GM12878 (cell line): Measurements from ENCODE around the gene LDB2. TPM values are rescaled to one million over a fixed set of nuclear protein-coding genes. Genes with fewer than 3 reads are reported as not detected.

Source experiments
- ATAC-seq: fragments of 200-7000 bp; cut with Tn5 transposase; 3 replicates; pipeline ENCODE4 v1.9.1; 2020; ENCODE audit warnings: mild to moderate bottlenecking, moderate library complexity
- BruUV-seq: library from RNA; stranded (reverse); fragments of 400-500 nt; replicated peaks from 2 replicates; lab custom pipeline; 2021; lab: Mats Ljungman, UMichigan
- CTCF ChIA-PET: fragments of 300-600 bp; sonication (Branson Sonifier 250); formaldehyde crosslinking; extraction: SDS; loops from one replicate; lab custom pipeline; 2021; ENCODE audit warnings: inconsistent platforms; lab: Yijun Ruan, JAX
- POLR2A ChIA-PET: fragments of 350-600 bp; formaldehyde crosslinking; extraction: SDS; loops from one replicate; lab custom pipeline; 2021; ENCODE audit warnings: inconsistent platforms; lab: Charles Lee
- RAD21 ChIA-PET: fragments of 300-600 bp; sonication (Branson Sonifier 250); formaldehyde crosslinking; loops from one replicate; lab custom pipeline; 2023; ENCODE audit warnings: antibody characterized with exemption; ENCODE audit not compliant: unreplicated experiment; lab: Charles Lee
- SMC1A ChIA-PET: fragments of 300-600 bp; sonication (Branson Sonifier 250); formaldehyde crosslinking; loops from one replicate; lab custom pipeline; 2023; ENCODE audit not compliant: unreplicated experiment, uncharacterized antibody; lab: Charles Lee
- DNase-seq: peaks from one replicate; pipeline ENCODE4 v3.0.0-alpha.2; 2011; ENCODE audit warnings: low read depth, low spot score
- FAIRE-seq: peaks from 3 replicates; lab custom pipeline; 2011; peaks lifted over from hg19 to GRCh38; lab: Jason Lieb, UNC
- H2AFZ ChIP-seq: 2 replicates; pipeline ENCODE4 v1.6.0; 2011; ENCODE audit warnings: low read depth, low read length, control low read depth; ENCODE audit not compliant: control insufficient read depth
- H3K27ac ChIP-seq: 2 replicates; pipeline ENCODE4 v1.5.1; 2011; ENCODE audit warnings: control low read depth; ENCODE audit not compliant: control insufficient read depth, insufficient read depth
- H3K27me3 ChIP-seq, 2 experiments: replicated peaks in 1 of 2; 2 replicates each; pipeline versions ENCODE4 v1.6.0 to v1.6.1; 2011; ENCODE audit warnings: low read length in 1 of 2; ENCODE audit not compliant: control insufficient read depth in 2 of 2, insufficient read depth in 2 of 2
- H3K36me3 ChIP-seq, 2 experiments: 2 replicates each; pipeline ENCODE4 v1.5.1; 2011; ENCODE audit warnings: low read length in 1 of 2; ENCODE audit not compliant: control insufficient read depth in 2 of 2, insufficient read depth in 2 of 2
- H3K4me1 ChIP-seq: 2 replicates; pipeline ENCODE4 v1.6.1; 2011; ENCODE audit warnings: mild to moderate bottlenecking, low read length, moderate library complexity, mixed read lengths; ENCODE audit not compliant: control insufficient read depth, insufficient read depth
- H3K4me2 ChIP-seq: 2 replicates; pipeline ENCODE4 v1.6.0; 2011; ENCODE audit warnings: control low read depth; ENCODE audit not compliant: control insufficient read depth, insufficient read depth
- H3K4me3 ChIP-seq: fragments of 200-600 bp; sonication (generic); 2 replicates; pipeline ENCODE4 v1.5.1; 2016
- H3K79me2 ChIP-seq: 2 replicates; pipeline ENCODE4 v1.6.0; 2011; ENCODE audit warnings: low read length; ENCODE audit not compliant: control insufficient read depth, insufficient read depth
- H3K9ac ChIP-seq: 2 replicates; pipeline ENCODE4 v1.8.0; 2011; ENCODE audit warnings: low read length, control low read depth, mixed read lengths; ENCODE audit not compliant: control insufficient read depth, insufficient read depth
- H3K9me3 ChIP-seq: replicated peaks from 3 replicates; pipeline ENCODE4 v1.5.1; 2011; ENCODE audit warnings: mild to moderate bottlenecking, low read length; ENCODE audit not compliant: control insufficient read depth, insufficient read depth
- H4K20me1 ChIP-seq: 2 replicates; pipeline ENCODE4 v1.6.0; 2011; ENCODE audit not compliant: control insufficient read depth, insufficient read depth
- CBFB ChIP-seq: IDR thresholded peaks from 2 replicates; pipeline ENCODE4 v1.6.1; 2016; ENCODE audit warnings: antibody characterized with exemption, low read depth
- HSF1 ChIP-seq: fragments of 150-350 bp; IDR thresholded peaks from 2 replicates; pipeline ENCODE4 v1.6.1; 2014; ENCODE audit warnings: mild to moderate bottlenecking, low read depth, low read length
- IRF3 ChIP-seq: fragments of 450-650 bp; IDR thresholded peaks from 2 replicates; pipeline ENCODE4 v1.6.1; 2014; ENCODE audit warnings: mild to moderate bottlenecking
- IRF5 ChIP-seq: fragments of 450-650 bp; IDR thresholded peaks from 2 replicates; pipeline ENCODE4 v1.6.1; 2017; ENCODE audit warnings: borderline replicate concordance
- PAX8 ChIP-seq: fragments of 450-650 bp; IDR thresholded peaks from 2 replicates; pipeline ENCODE4 v1.6.1; 2017; ENCODE audit warnings: mild to moderate bottlenecking, moderate library complexity
- RCOR1 ChIP-seq: conservative IDR thresholded peaks from 2 replicates; pipeline ENCODE4 v1.6.1; 2012; ENCODE audit warnings: low read depth, low read length, improper control_type of control experiment
- SIX5 ChIP-seq: IDR thresholded peaks from 2 replicates; pipeline ENCODE4 v1.6.1; 2011; ENCODE audit warnings: mild to moderate bottlenecking, low read depth, low read length, moderate library complexity; ENCODE audit not compliant: severe bottlenecking
- ZNF217 ChIP-seq: fragments of 450-650 bp; IDR thresholded peaks from 2 replicates; pipeline ENCODE4 v1.6.1; 2017; ENCODE audit warnings: antibody characterized with exemption, mild to moderate bottlenecking
- WGBS: methylation state at CpG from one replicate; pipeline ENCODE4 v1.1.6; 2016; ENCODE audit warnings: low lambda C conversion rate; ENCODE audit not compliant: insufficient replicate concordance, insufficient coverage; ENCODE audit errors: missing lambda C conversion rate; 5-methylcytosine and 5-hydroxymethylcytosine counted together
- in situ Hi-C: fragments of 300-500 bp; cut with MboI; formaldehyde crosslinking; loops from 9 replicates; pipeline ENCODE4 v1.14.3; 2018; ENCODE audit warnings: mixed read lengths
- intact Hi-C: fragments of 100-400 bp; cut with micrococcal nuclease; formaldehyde crosslinking; loops from one replicate; pipeline ENCODE4 v1.14.2; 2022; ENCODE audit not compliant: unreplicated experiment
- polyA plus RNA-seq, 11 experiments: library from polyadenylated mRNA; depleted of rRNA in 4 of 11; unstranded in 6 of 11; stranded (reverse) in 5 of 11; fragments of >200 nt; fragmentation: Nextera tagmentation in 4 of 11; fragmentation: Illumina TruSeq in 1 of 11; extraction: Ambion mirVana in 4 of 11; extraction: Trizol in 1 of 11; gene quantifications; 1 replicate in 1 of 11; 2 replicates in 10 of 11; pipeline versions ENCODE4 v1.2.1 to v1.2.3, GENCODE V29; 2011 to 2016; ENCODE audit warnings: inconsistent platforms in 2 of 11, missing spikeins in 2 of 11, low read depth in 1 of 11
- total RNA-seq, 4 experiments: library from RNA; depleted of rRNA in 3 of 4; stranded (reverse); fragments of >200 nt in 3 of 4; fragmentation: Illumina TruSeq in 1 of 4; extraction: Trizol in 1 of 4; gene quantifications; 2 replicates each; pipeline versions ENCODE4 v1.2.1 to v1.2.3, GENCODE V29; 2013 to 2021

LDB2 gene
- total and polyA plus RNA-seq, 10 of the 15 experiments (the other 5 are each of a cell fraction or from before 2014, with no cell fraction given), result 0.15 TPM; not detected in 9

DNA sequence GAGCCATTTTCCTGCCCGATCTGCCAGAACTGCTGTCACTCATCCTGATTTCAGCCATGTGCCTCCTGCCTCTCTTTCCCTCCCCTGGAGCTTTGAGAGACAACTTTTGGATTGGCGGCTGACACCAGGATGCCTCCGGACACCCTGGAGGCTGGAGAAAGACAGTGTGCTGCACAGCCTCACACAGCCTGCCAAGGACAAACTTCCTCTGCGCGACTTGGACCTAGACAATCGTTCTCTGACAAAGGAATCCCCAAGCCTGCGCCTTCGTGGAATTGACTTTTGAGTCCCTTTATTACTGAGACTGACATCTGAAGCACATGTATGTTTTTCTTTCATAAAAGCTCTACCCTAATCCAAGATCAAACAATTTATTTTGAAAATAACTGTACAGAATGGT, 10.8 kb upstream of the LDB2 start:
- intact Hi-C loops (no loop called here), in situ Hi-C loops (no loop called here)
- H3K4me3 ChIP-seq, result no peak overlapping the region
- no peaks in the 10 kb centered on the region for H3K36me3 ChIP-seq
- 30% methylated on average over 8 of the region's 8 CpGs for WGBS
- no peak for FAIRE-seq
- ChIA-PET POLR2A (no interaction called here), SMC1A (no interaction called here), RAD21 (no interaction called here), CTCF (interaction anchor here (1.5 kb wide), 1 partner anchor 7 kb away, joined by 5 read pairs; no protein-coding TSS in a partner anchor)
- TF ChIP-seq RCOR1 (no peak), SIX5 (no peak), IRF3 (no peak), ZNF217 (no peak), CBFB (no peak), PAX8 (no peak), IRF5 (no peak), HSF1 (no peak)
- H3K9ac ChIP-seq, result no peak overlapping the region
- no peaks in the 10 kb centered on the region for H3K27me3 ChIP-seq
- no peaks in the 10 kb centered on the region for H3K4me1 ChIP-seq
- H3K27ac ChIP-seq, result no peak overlapping the region
- H3K79me2 ChIP-seq, result no peaks in the 10 kb centered on the region
- BruUV-seq, result no TSS peak
- no peak for ATAC-seq
- no peak overlapping the region for H3K4me2 ChIP-seq
- no peaks in the 10 kb centered on the region for H3K9me3 ChIP-seq
- no peak for DNase-seq
- H2AFZ ChIP-seq, result no peak overlapping the region
- H4K20me1 ChIP-seq, result no peaks in the 10 kb centered on the region
